NB4 (cell line): Measurements from ENCODE around the gene ZC3HAV1L.

Experiments used
- DNase-seq: peaks from one replicate; pipeline ENCODE4 v3.0.0; 2010; ENCODE audit warnings: low read depth
- H3K4me3 ChIP-seq: one replicate; pipeline ENCODE4 v1.5.1; 2011; ENCODE audit warnings: mild to moderate bottlenecking, low read depth, low read length, moderate library complexity
- CTCF ChIP-seq: IDR thresholded peaks from one replicate; pipeline ENCODE4 v1.5.1; 2012; ENCODE audit warnings: low read depth, low read length
- MYC ChIP-seq: IDR thresholded peaks from 2 replicates; pipeline ENCODE4 v1.6.1; 2011; ENCODE audit warnings: low read depth, low read length
- POLR2A ChIP-seq: IDR thresholded peaks from 2 replicates; pipeline ENCODE4 v1.6.1; 2011; ENCODE audit warnings: mild to moderate bottlenecking; ENCODE audit not compliant: insufficient read length; ENCODE audit errors: extremely low read depth
- TF ChIP-seq, protein P1 (sequence below): IDR thresholded peaks from 2 replicates; pipeline ENCODE4 v1.6.1; 2011; ENCODE audit warnings: low read depth, low read length

The ZC3HAV1L gene

DNA sequence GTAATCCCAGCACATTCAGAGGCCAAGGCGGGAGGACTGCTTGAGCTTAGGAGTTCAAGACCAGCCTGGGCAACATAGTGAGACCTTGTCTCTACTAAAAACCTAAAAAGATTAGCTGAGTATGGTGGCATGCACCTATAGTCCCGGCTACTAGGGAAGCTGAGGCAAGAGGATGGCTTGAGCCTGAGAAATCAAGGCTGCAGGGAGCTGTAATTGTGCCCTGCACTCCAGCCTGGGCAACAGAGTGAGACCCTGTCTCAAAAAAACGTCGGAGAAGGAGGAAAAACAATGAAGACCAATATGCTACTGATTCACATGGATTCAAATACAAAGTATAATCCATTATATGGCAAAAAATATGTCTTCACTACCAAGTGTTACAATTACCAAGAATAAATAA, 13.6 kb downstream of the ZC3HAV1L start:
- TF ChIP-seq POLR2A, result no peak
- TF ChIP-seq, protein P1, sequence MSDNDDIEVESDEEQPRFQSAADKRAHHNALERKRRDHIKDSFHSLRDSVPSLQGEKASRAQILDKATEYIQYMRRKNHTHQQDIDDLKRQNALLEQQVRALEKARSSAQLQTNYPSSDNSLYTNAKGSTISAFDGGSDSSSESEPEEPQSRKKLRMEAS, result no peak
- no peak for TF ChIP-seq MYC
- TF ChIP-seq CTCF, result no peak
- DNase-seq, result no peak
- no peak overlapping the region for H3K4me3 ChIP-seq

DNA sequence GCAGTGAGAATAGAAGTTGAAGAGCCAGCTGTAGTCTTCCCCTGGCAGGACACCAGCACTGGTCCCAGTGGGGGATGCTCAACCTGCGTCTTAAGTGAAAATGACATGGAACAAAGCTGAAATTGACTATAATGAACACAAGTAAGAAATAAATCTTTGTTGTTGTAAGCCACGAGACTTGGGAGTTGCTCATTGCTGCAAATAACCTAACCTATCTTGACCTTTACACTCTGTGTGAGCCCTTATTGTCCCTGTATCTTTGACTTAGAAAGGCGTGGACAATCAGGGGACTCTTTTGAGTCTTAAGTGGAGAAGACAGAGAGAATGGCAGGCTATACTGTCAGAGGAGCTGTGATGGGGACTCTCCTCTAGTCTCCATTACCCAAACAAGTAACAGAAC, 16.9 kb downstream of the ZC3HAV1L start:
- H3K4me3 ChIP-seq, result no peak overlapping the region
- DNase-seq, result no peak
- TF ChIP-seq POLR2A (no peak), MYC (no peak), CTCF (no peak)
- TF ChIP-seq, protein P1, result no peak

GRCh38 chr7:139016931-139017511, 18.8 kb downstream of the ZC3HAV1L start:
- TF ChIP-seq POLR2A (no peak), CTCF (peak; percentile 84), MYC (no peak)
- TF ChIP-seq, protein P1, result no peak
- H3K4me3 ChIP-seq, result no peak overlapping the region
- DNase-seq, result peak; percentile 85

GRCh38 chr7:139011373-139011772, 24.5 kb downstream of the ZC3HAV1L start:
- no peak for DNase-seq
- no peak for TF ChIP-seq MYC
- TF ChIP-seq CTCF, result no peak
- TF ChIP-seq POLR2A, result no peak
- TF ChIP-seq, protein P1, result no peak
- no peak overlapping the region for H3K4me3 ChIP-seq

- DNase-seq, result no peak
- H3K4me3 ChIP-seq, result no peak overlapping the region
- no peak for TF ChIP-seq CTCF
- TF ChIP-seq POLR2A, result no peak
- no peak for TF ChIP-seq MYC
- TF ChIP-seq, protein P1, result no peak
Measured at GRCh38 chr7:139004321-139005090, 31.3 kb downstream of the ZC3HAV1L start.
